Tibial artery (tissue), 4 donors: ENCODE measurements around the gene OSTN.
"Not testable (repeated sequence)": the region's sequence is repeated elsewhere in the genome, so short reads cannot be mapped to it uniquely, and the experiment has no call there.

Experiments
- DNase-seq, 2 donors: peaks; one replicate each; pipeline ENCODE4 v3.0.0-alpha.2; 2019
- H3K27ac ChIP-seq, 2 donors: fragments of 200-600 bp; sonication (generic) in 1 of 2; 1 replicate in 1 of 2; 2 replicates in 1 of 2; pipeline ENCODE4 v1.5.1; 2018 to 2019; ENCODE audit warnings: mild to moderate bottlenecking in 1 of 2
- H3K27me3 ChIP-seq, 2 donors: fragments of 200-600 bp; sonication (generic) in 1 of 2; one replicate each; pipeline versions ENCODE4 v1.5.1 to v1.6.0; 2016 to 2019
- H3K36me3 ChIP-seq, 3 donors: fragments of 200-600 bp; sonication (generic) in 2 of 3; one replicate each; pipeline ENCODE4 v1.5.1; 2016 to 2019; ENCODE audit warnings: mild to moderate bottlenecking in 2 of 3
- H3K4me1 ChIP-seq, 4 donors: fragments of 200-600 bp; sonication (generic) in 2 of 4; 1 replicate in 3 of 4; 2 replicates in 1 of 4; pipeline ENCODE4 v1.5.1; 2016 to 2019
- H3K4me3 ChIP-seq, 2 donors: fragments of 200-600 bp; sonication (generic) in 1 of 2; 1 replicate in 1 of 2; 2 replicates in 1 of 2; pipeline ENCODE4 v1.5.1; 2018 to 2019; ENCODE audit warnings: mild to moderate bottlenecking in 2 of 2
- H3K9me3 ChIP-seq, 3 donors: fragments of 200-600 bp; sonication (generic) in 1 of 3; one replicate each; pipeline ENCODE4 v1.5.1; 2016 to 2019
- intact Hi-C: fragments of 100-400 bp; cut with DNase I; formaldehyde crosslinking; loops from one replicate; pipeline ENCODE4 v1.15.0; 2023; ENCODE audit warnings: low total_unique reads
- TF ChIP-seq, protein P1 (sequence below), 2 experiments: fragments of 200-600 bp in 1 of 2; fragments of 450-650 bp in 1 of 2; IDR thresholded peaks; one replicate each; pipeline ENCODE4 v1.5.1; 2017 to 2019; ENCODE audit warnings: antibody characterized with exemption in 2 of 2, mild to moderate bottlenecking in 1 of 2, moderate library complexity in 1 of 2

OSTN gene

DNA sequence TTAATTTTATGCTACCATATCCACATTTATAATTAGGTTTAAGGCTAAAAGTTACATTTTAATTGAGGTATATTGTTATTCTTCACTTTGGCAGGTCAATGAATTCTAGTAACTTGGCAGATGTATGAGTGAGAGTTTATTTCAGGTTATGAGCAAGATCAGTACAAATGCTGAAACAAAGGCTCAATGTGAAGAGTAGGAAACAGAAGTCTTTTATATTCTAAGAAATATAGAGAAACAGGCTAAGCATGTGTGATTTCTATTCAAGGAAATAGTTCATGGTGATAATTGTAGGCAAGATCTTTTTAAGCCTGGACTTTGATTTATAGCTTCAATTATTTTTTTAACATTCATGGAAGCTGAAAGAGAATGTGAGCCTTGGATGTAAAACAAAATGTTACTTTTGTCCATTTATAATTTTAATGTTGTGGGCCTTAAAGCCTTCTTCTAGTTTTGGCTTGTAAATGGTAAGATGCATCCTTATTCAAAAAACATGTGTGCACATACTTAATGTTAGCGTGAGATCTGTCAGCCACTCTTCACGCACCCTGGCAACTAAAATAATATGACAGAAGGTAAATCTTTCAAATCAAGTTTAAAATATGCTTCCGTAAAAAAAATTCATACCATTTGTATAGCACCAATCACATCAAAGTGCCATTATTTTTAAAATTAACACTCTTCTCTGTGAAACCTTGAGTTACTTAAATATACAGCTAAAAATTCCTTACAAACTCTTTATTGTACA is 22.8 kb upstream of the OSTN start:
- no peaks in the 10 kb centered on the region for H3K4me1 ChIP-seq
- DNase-seq: no peak
- TF ChIP-seq, protein P1, sequence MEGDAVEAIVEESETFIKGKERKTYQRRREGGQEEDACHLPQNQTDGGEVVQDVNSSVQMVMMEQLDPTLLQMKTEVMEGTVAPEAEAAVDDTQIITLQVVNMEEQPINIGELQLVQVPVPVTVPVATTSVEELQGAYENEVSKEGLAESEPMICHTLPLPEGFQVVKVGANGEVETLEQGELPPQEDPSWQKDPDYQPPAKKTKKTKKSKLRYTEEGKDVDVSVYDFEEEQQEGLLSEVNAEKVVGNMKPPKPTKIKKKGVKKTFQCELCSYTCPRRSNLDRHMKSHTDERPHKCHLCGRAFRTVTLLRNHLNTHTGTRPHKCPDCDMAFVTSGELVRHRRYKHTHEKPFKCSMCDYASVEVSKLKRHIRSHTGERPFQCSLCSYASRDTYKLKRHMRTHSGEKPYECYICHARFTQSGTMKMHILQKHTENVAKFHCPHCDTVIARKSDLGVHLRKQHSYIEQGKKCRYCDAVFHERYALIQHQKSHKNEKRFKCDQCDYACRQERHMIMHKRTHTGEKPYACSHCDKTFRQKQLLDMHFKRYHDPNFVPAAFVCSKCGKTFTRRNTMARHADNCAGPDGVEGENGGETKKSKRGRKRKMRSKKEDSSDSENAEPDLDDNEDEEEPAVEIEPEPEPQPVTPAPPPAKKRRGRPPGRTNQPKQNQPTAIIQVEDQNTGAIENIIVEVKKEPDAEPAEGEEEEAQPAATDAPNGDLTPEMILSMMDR (IDR thresholded peaks at IDR 0.05): no peak
- intact Hi-C loops: no loop called here
- no peaks in the 10 kb centered on the region for H3K9me3 ChIP-seq
- H3K27me3 ChIP-seq: no peaks in the 10 kb centered on the region
- H3K27ac ChIP-seq: no peak overlapping the region
- H3K4me3 ChIP-seq: no peak overlapping the region
- no peaks in the 10 kb centered on the region for H3K36me3 ChIP-seq

DNA sequence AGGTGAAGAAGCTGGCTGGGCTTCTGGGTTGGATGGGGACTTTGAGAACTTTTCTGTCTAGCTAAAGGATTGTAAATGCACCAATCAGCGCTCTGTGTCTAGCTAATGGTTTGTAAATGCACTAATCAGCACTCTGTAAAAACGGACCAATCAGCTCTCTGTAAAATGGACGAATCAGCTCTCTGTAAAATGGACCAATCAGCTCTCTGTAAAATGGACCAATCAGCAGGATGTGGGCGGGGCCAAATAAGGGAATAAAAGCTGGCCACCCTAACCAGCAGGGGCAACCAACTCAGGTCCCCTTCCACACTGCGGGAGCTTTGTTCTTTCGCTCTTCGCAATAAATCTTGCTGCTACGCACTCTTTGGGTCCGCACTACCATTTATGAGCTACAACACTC is 13.7 kb upstream of the OSTN start:
- H3K27ac ChIP-seq, H3K4me1 ChIP-seq, H3K36me3 ChIP-seq, DNase-seq, H3K9me3 ChIP-seq, H3K4me3 ChIP-seq, intact Hi-C loops, H3K27me3 ChIP-seq: not testable (repeated sequence)

DNA sequence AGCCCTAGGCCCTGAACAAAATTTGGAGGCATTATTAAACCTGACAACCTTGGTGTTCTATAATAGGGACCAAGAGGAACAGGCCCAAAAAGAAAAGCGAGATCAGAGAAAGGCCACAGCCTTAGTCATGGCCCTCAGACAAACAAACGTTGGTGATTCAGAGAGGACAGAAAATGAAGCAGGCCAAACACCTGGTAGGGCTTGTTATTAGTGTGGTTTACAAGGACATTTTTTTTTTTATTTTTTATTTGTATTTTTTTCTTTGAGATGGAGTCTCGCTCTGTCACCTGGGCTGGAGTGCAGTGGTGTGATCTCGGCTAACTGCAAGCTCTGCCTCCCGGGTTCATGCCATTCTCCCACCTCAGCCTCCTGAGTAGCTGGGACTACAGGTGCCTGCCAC is 10.8 kb upstream of the OSTN start:
- intact Hi-C loops, H3K36me3 ChIP-seq: not testable (repeated sequence)

DNA sequence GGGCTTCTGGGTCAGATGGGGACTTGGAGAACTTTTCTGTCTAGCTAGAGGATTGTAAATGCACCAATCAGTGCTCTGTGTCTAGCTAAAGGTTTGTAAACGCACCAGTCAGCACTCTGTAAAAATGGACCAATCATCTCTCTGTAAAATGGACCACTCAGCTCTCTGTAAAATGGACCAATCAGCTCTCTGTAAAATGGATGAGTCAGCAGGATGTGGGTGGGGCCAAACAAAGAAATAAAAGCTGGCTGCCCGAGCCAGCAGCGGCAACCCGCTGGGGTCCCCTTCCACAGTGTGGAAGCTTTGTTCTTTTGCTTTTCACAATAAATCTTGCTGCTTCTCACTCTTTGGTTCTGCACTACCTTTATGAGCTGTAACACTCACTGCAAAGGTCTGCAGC is 6.8 kb upstream of the OSTN start:
- H3K4me1 ChIP-seq, H3K36me3 ChIP-seq, intact Hi-C loops, H3K27ac ChIP-seq, H3K27me3 ChIP-seq, H3K4me3 ChIP-seq, H3K9me3 ChIP-seq, DNase-seq: not testable (repeated sequence)

More for the DNA sequence above, 10.8 kb upstream of the OSTN start:
- not testable (repeated sequence) for H3K27me3 ChIP-seq, H3K4me3 ChIP-seq, H3K27ac ChIP-seq, DNase-seq, H3K9me3 ChIP-seq, H3K4me1 ChIP-seq

DNA sequence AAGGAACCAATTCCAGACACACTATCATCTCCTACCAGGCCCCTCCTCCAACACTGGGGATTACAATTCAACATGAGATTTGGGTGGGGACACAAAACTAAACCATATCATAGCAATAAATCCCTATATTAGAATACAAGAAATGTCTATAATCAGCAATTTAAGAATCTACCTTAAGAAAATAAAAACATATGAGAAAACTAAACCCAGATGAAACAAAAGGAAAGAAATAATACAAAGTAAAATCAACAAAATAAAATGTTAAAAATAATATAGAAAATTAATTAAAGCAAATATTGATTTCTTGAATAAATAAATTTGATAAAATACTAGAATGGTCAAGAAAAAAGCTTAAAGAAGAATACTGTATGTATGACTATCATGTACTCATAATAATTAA is 6.1 kb upstream of the OSTN start:
- intact Hi-C loops: no loop called here
- Histone ChIP-seq H3K27me3 (no peaks in the 10 kb centered on the region), H3K27ac (no peak overlapping the region), H3K4me1 (no peaks in the 10 kb centered on the region), H3K4me3 (no peak overlapping the region), H3K36me3 (no peaks in the 10 kb centered on the region), H3K9me3 (no peaks in the 10 kb centered on the region)
- TF ChIP-seq, protein P1 (IDR thresholded peaks at IDR 0.05): no peak
- DNase-seq: no peak

DNA sequence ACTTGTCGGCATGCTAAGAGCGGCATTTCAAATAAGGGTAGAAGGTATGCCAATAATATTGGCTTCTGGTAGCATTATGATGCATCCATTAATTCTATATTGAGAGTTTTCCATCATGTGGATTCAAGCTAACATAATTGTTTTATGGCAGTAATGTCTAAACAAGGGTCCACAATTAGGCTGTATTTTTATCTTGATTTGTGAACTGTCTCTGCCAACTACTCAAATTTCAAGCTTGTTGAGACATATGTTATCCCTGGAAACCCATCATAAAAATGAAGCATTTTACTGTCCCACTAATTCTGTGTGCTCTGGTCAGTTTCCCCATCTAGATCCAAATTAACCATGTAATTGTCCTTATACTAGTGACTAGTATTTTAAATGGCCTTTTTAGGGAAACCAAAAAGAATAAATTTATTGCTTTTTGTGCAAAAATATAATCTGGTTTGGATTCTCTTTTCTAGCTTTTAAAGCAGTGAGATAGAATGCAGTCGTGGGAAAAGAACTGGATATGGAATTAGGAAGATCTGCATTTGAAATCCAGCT is 1.2 kb upstream of the OSTN start:
- Histone ChIP-seq H3K4me1 (no peaks in the 10 kb centered on the region), H3K9me3 (no peaks in the 10 kb centered on the region), H3K27ac (no peak overlapping the region), H3K4me3 (no peak overlapping the region), H3K27me3 (no peaks in the 10 kb centered on the region), H3K36me3 (no peaks in the 10 kb centered on the region)
- TF ChIP-seq, protein P1 (IDR thresholded peaks at IDR 0.05): no peak
- intact Hi-C loops: no loop called here
- DNase-seq: no peak

DNA sequence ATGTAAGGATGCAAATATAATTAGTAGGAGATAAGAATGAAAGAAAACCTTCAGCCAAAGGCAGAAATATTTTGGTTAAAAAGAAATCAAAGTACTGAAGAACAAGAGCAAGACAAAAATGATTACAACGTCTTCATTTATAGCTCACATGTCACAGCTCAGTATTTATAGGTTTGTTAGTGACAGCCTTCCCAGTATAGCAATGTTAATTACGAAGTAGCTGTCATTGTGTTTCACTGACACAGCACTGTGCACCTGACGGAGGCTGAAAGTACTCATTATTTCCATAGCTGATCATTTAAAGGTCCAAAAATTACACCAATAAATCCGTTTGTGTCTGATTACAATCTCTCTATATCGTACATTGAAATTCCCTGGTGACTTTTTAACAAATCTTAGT is 561 bp upstream of the OSTN start:
- Histone ChIP-seq H3K9me3 (no peaks in the 10 kb centered on the region), H3K4me1 (no peaks in the 10 kb centered on the region), H3K27ac (no peak overlapping the region), H3K36me3 (no peaks in the 10 kb centered on the region), H3K27me3 (no peaks in the 10 kb centered on the region), H3K4me3 (no peak overlapping the region)
- TF ChIP-seq, protein P1 (IDR thresholded peaks at IDR 0.05): no peak
- DNase-seq: no peak
- intact Hi-C loops: no loop called here
